GM12892 (cell line): ENCODE data around the gene TCIRG1.

Experiments used
- POLR2A ChIP-seq: IDR thresholded peaks from 2 replicates; pipeline ENCODE4 v1.6.1; 2011; ENCODE audit warnings: low read depth, low read length, control low read depth
- POLR2AphosphoS5 ChIP-seq: IDR thresholded peaks from 2 replicates; pipeline ENCODE4 v1.6.1; 2011; ENCODE audit warnings: low read depth, low read length, control low read depth

GRCh38 chr11:68019486-68019885 is 19.3 kb upstream of the TCIRG1 start:
- no peak for TF ChIP-seq POLR2A
- TF ChIP-seq POLR2AphosphoS5, result no peak
